ENCODE measurements around the gene DEGS2.

The DEGS2 gene

GRCh38 chr14:100173353-100173752 lies 13.9 kb upstream of the DEGS2 start:
- no peak overlapping the region for H3K4me3 ChIP-seq (ENCODE audit: low read depth, low read length)
- TF ChIP-seq CTCF (IDR thresholded peaks at IDR 0.05; ENCODE audit: low read depth, low read length, missing control alignments): no peak
- DNase-seq (ENCODE audit: low read depth): no peak

GRCh38 chr14:100172811-100173210 lies 13.4 kb upstream of the DEGS2 start:
- no peak overlapping the region for H3K4me3 ChIP-seq (ENCODE audit: low read depth, low read length)
- no peak for TF ChIP-seq CTCF (IDR thresholded peaks at IDR 0.05; ENCODE audit: low read depth, low read length, missing control alignments)
- DNase-seq (ENCODE audit: low read depth): no peak

GRCh38 chr14:100170880-100171279 lies 11.4 kb upstream of the DEGS2 start:
- no peak for TF ChIP-seq CTCF (IDR thresholded peaks at IDR 0.05; ENCODE audit: low read depth, low read length, missing control alignments)
- no peak overlapping the region for H3K4me3 ChIP-seq (ENCODE audit: low read depth, low read length)
- no peak for DNase-seq (ENCODE audit: low read depth)

GRCh38 chr14:100168506-100168905 lies 9.1 kb upstream of the DEGS2 start:
- no peak for TF ChIP-seq CTCF (IDR thresholded peaks at IDR 0.05; ENCODE audit: low read depth, low read length, missing control alignments)
- no peak for DNase-seq (ENCODE audit: low read depth)
- H3K4me3 ChIP-seq (ENCODE audit: low read depth, low read length): no peak overlapping the region

- peak overlapping the region; percentile 47 for H3K4me3 ChIP-seq (ENCODE audit: low read depth, low read length)
- DNase-seq (ENCODE audit: low read depth): no peak
- no peak for TF ChIP-seq CTCF (IDR thresholded peaks at IDR 0.05; ENCODE audit: low read depth, low read length, missing control alignments)
These were observed 6.5 kb upstream of the DEGS2 start for GRCh38 chr14:100165831-100166440.

GRCh38 chr14:100165376-100165775 lies 5.9 kb upstream of the DEGS2 start:
- TF ChIP-seq CTCF (IDR thresholded peaks at IDR 0.05; ENCODE audit: low read depth, low read length, missing control alignments): no peak
- DNase-seq (ENCODE audit: low read depth): no peak
- H3K4me3 ChIP-seq (ENCODE audit: low read depth, low read length): no peak overlapping the region

- H3K4me3 ChIP-seq (ENCODE audit: low read depth, low read length): no peak overlapping the region
- no peak for DNase-seq (ENCODE audit: low read depth)
- TF ChIP-seq CTCF (IDR thresholded peaks at IDR 0.05; ENCODE audit: low read depth, low read length, missing control alignments): no peak
These were observed 1.1 kb upstream of the DEGS2 start for GRCh38 chr14:100160534-100160916.
